HG03354 (cell line): ENCODE measurements around the gene ISL2.
"Not testable (repeated sequence)": the region's sequence is repeated elsewhere in the genome, so short reads cannot be mapped to it uniquely, and the experiment has no call there.

Experiments
- ATAC-seq: cut with Tn5 transposase; IDR thresholded peaks from one replicate; pipeline ENCODE4 v1.9.1; 2021; ENCODE audit warnings: mild to moderate bottlenecking; ENCODE audit not compliant: unreplicated experiment, poor library complexity, severe bottlenecking

The ISL2 gene

GRCh38 chr15:76336254-76337058 lies at the start of gene ISL2:
TSS of gene ISL2 (plus strand) at chr15:76336773. CDS start at chr15:76336884, 111 bp downstream.
- ATAC-seq = peak; percentile 51

GRCh38 chr15:76289582-76289981 lies 47.0 kb upstream of the ISL2 start:
- no peak for ATAC-seq

- ATAC-seq = no peak
Observed at GRCh38 chr15:76293361-76293760, 43.2 kb upstream of the ISL2 start.

- ATAC-seq = not testable (repeated sequence)
Observed at GRCh38 chr15:76294463-76294862, 42.1 kb upstream of the ISL2 start.

- no peak for ATAC-seq
Observed at GRCh38 chr15:76296849-76297248, 39.7 kb upstream of the ISL2 start.

GRCh38 chr15:76297951-76298350 lies 38.6 kb upstream of the ISL2 start:
- ATAC-seq = not testable (repeated sequence)

GRCh38 chr15:76298986-76299385 lies 37.6 kb upstream of the ISL2 start:
- ATAC-seq = no peak

GRCh38 chr15:76299786-76300185 lies 36.8 kb upstream of the ISL2 start:
- no peak for ATAC-seq

- ATAC-seq = no peak
Observed at GRCh38 chr15:76303909-76304308, 32.7 kb upstream of the ISL2 start.

- ATAC-seq = no peak
Observed at GRCh38 chr15:76309601-76310330, 26.8 kb upstream of the ISL2 start.

GRCh38 chr15:76310475-76311099 lies 26.0 kb upstream of the ISL2 start:
- ATAC-seq = peak; percentile 29

- peak; percentile 98 for ATAC-seq
Observed at GRCh38 chr15:76311100-76311953, 25.2 kb upstream of the ISL2 start, which contains the start of gene ETFA. TSS of gene ETFA (minus strand) at chr15:76311469. CDS start at chr15:76311388, 81 bp downstream.

- ATAC-seq = no peak
Observed at GRCh38 chr15:76312540-76313174, 23.9 kb upstream of the ISL2 start.

GRCh38 chr15:76313175-76313567 lies 23.4 kb upstream of the ISL2 start:
- ATAC-seq = not testable (repeated sequence)

- no peak for ATAC-seq
Observed at GRCh38 chr15:76313731-76314130, 22.8 kb upstream of the ISL2 start.

- ATAC-seq = no peak
Observed at GRCh38 chr15:76320012-76320411, 16.6 kb upstream of the ISL2 start.

- ATAC-seq = no peak
Observed at GRCh38 chr15:76321171-76321570, 15.4 kb upstream of the ISL2 start.

- ATAC-seq = no peak
Observed at GRCh38 chr15:76321602-76322001, 15.0 kb upstream of the ISL2 start.

- no peak for ATAC-seq
Observed at GRCh38 chr15:76324066-76324465, 12.5 kb upstream of the ISL2 start.
